ENCODE results near the gene HEXD. TPM values are rescaled to one million over a fixed set of nuclear protein-coding genes. Genes with fewer than 3 reads are reported as not detected.

HEXD gene
- total and polyA plus RNA-seq, 2 of the 8 experiments (the other 6 are each of a cell fraction or from before 2014, with no cell fraction given), result 20.6 to 21.8 TPM

DNA sequence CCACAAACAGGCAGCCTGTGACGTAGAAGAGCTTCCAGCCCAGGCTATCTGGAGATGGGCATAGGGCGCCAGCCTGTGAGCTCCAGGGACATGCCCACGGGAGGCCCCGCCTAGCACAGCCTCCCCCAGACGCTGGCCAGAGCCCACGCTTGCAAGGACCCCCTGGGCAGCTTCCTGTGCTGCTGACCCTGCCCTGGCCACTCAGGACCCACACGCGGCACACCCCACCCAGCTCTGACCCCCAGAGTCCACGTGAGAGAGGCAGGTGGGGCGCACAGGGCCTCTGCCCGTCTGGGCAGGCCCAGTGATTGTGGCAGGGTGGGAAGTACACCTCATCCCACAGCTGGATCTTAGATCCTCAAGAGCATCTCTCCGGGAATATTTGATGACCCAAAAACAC is 28.5 kb downstream of the HEXD start:
- no peak for DNase-seq (ENCODE audit: low read depth in 1 of 2, low spot score in 2 of 2)
- Histone ChIP-seq H4K20me1 (replicated peaks in 1 of 2; ENCODE audit: control insufficient read depth in 1 of 2, insufficient read depth in 2 of 2, low read length in 2 of 2) (peaks cover 2 to 28% of the 10 kb centered on the region in 2 experiments), H2BK120ac (replicated peaks; ENCODE audit: low read depth, low read length) (no peak overlapping the region), H3K23me2 (ENCODE audit: low read depth, low read length) (peaks cover 4% of the 10 kb centered on the region; the same call in 1 of the 2 replicates), H4K91ac (replicated peaks; ENCODE audit: insufficient read length, low read length) (no peak overlapping the region), H3K79me1 (ENCODE audit: low read depth, low read length) (no peaks in the 10 kb centered on the region; the same call in 1 of the 2 replicates), H3K4me2 (ENCODE audit: insufficient read depth in 1 of 2, low read depth in 2 of 2, low read length in 2 of 2) (no peak overlapping the region), H2AK5ac (ENCODE audit: low read depth, low read length) (no peak overlapping the region), H3K79me2 (ENCODE audit: control insufficient read depth in 1 of 2, insufficient read depth in 2 of 2, low read length in 2 of 2) (peaks cover 0 to 6% of the 10 kb centered on the region in 2 experiments; a peak in 1 of 4 replicates), H3K9ac (replicated peaks in 1 of 4; ENCODE audit: extremely low read depth in 1 of 4, low read depth in 3 of 4, low read length in 3 of 4) (no peak overlapping the region), H3K4ac (replicated peaks; ENCODE audit: insufficient read length, low read depth, low read length) (no peak overlapping the region), H2BK20ac (ENCODE audit: low read length) (no peak overlapping the region), H3K14ac (ENCODE audit: insufficient read length) (no peak overlapping the region), H3K27me3 (replicated peaks in 1 of 4; ENCODE audit: control insufficient read depth in 3 of 4, extremely low read depth in 1 of 4, insufficient read depth in 3 of 4, low read length in 3 of 4) (no peaks in the 10 kb centered on the region), H3K4me3 (ENCODE audit: extremely low read depth in 1 of 4, insufficient read depth in 2 of 4, low read depth in 3 of 4, low read length in 4 of 4) (no peak overlapping the region), H4K8ac (ENCODE audit: extremely low read depth, insufficient read depth, low read length) (peak overlapping the region; percentile 28; the same call in 1 of the 2 replicates), H3K4me1 (replicated peaks in 1 of 4; ENCODE audit: control insufficient read depth in 3 of 4, insufficient read depth in 4 of 4, low read length in 3 of 4) (peaks cover 0 to 9% (median 5%) of the 10 kb centered on the region in 4 experiments; a peak in 5 of 7 replicates), H2AFZ (ENCODE audit: low read length) (no peak overlapping the region), H3K23ac (ENCODE audit: insufficient read length) (no peak overlapping the region), H3K56ac (replicated peaks; ENCODE audit: insufficient read length, low read depth, low read length) (no peak overlapping the region), H3K18ac (ENCODE audit: extremely low read depth, low read length) (no peak overlapping the region), H2BK5ac (ENCODE audit: low read depth, low read length) (no peak overlapping the region), H2BK15ac (ENCODE audit: low read length) (no peak overlapping the region), H3K27ac (ENCODE audit: low read depth, low read length) (no peak overlapping the region), H2BK12ac (ENCODE audit: low read depth, low read length) (no peak overlapping the region), H3K36me3 (ENCODE audit: control insufficient read depth in 2 of 4, insufficient read depth in 4 of 4, low read length in 3 of 4) (peaks cover 4 to 17% (median 12%) of the 10 kb centered on the region in 4 experiments; a peak in 4 of 8 replicates), H4K5ac (ENCODE audit: insufficient read length, low read depth, low read length) (no peak overlapping the region), H3K9me3 (ENCODE audit: insufficient read depth in 2 of 2, low read depth in 1 of 2, low read length in 1 of 2) (no peaks in the 10 kb centered on the region)
- no peak for FAIRE-seq
- ChIA-PET CTCF (ENCODE audit: partially characterized antibody) (interaction anchor here (1.5 to 2.8 kb wide), 2 partner anchors 22 to 30 kb away, joined by 6 to 11 read pairs; partner anchors contain the start of gene HEXD), POLR2A (ENCODE audit: partially characterized antibody) (interaction anchor here (1.3 to 1.5 kb wide), 2 partner anchors 11 to 16 kb away, joined by 3 read pairs; no protein-coding TSS in a partner anchor)
- WGBS, 2 experiments (ENCODE audit: extremely low coverage in 1 of 2, insufficient coverage in 1 of 2, insufficient read length in 1 of 2, insufficient replicate concordance in 2 of 2, low coverage in 1 of 2, low lambda C conversion rate in 2 of 2, missing lambda C conversion rate in 1 of 2), result 91% methylated on average over 12 of the region's 12 CpGs; no CpG with 5 or more reads in 1 of the 2 experiments
- TF ChIP-seq, protein P1, sequence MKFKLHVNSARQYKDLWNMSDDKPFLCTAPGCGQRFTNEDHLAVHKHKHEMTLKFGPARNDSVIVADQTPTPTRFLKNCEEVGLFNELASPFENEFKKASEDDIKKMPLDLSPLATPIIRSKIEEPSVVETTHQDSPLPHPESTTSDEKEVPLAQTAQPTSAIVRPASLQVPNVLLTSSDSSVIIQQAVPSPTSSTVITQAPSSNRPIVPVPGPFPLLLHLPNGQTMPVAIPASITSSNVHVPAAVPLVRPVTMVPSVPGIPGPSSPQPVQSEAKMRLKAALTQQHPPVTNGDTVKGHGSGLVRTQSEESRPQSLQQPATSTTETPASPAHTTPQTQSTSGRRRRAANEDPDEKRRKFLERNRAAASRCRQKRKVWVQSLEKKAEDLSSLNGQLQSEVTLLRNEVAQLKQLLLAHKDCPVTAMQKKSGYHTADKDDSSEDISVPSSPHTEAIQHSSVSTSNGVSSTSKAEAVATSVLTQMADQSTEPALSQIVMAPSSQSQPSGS (IDR thresholded peaks at IDR 0.05; ENCODE audit: low read length), result no peak
- TF ChIP-seq RBBP5 (IDR thresholded peaks at IDR 0.05; ENCODE audit: borderline replicate concordance, low read depth, low read length), result no peak
- TF ChIP-seq ZNF274 (IDR thresholded peaks at IDR 0.05; ENCODE audit: borderline replicate concordance, extremely low read depth, low read length), result no peak
- no peak for TF ChIP-seq CTBP2 (IDR thresholded peaks at IDR 0.05; ENCODE audit: borderline replicate concordance, insufficient read depth, insufficient read length, low read length)
- no peak for TF ChIP-seq GABPA (IDR thresholded peaks at IDR 0.05; ENCODE audit: borderline replicate concordance, insufficient read depth, low read length)
- no peak for TF ChIP-seq TAF7 (optimal IDR thresholded peaks at IDR 0.05; ENCODE audit: borderline replicate concordance, low read depth, low read length)
- no peak for TF ChIP-seq NRF1 (IDR thresholded peaks at IDR 0.05; ENCODE audit: low read depth, low read length)
- no peak for TF ChIP-seq JUND (IDR thresholded peaks at IDR 0.05; ENCODE audit: low read length)
- TF ChIP-seq TEAD4 (IDR thresholded peaks at IDR 0.05; ENCODE audit: low read depth, low read length), result no peak
- no peak for TF ChIP-seq YY1 (IDR thresholded peaks at IDR 0.05; ENCODE audit: low read depth, low read length)
